Muscle layer of colon (tissue), 2 donors: ENCODE data around the gene ATF6.

Source experiments
- H3K27ac ChIP-seq: one replicate; pipeline ENCODE4 v1.7.0; 2013; ENCODE audit warnings: low read depth, mild to moderate bottlenecking, low read length, moderate library complexity
- H3K27me3 ChIP-seq, 2 donors: one replicate each; pipeline ENCODE4 v1.7.0; 2013; ENCODE audit warnings: low read length in 2 of 2, mild to moderate bottlenecking in 2 of 2; ENCODE audit not compliant: insufficient read depth in 2 of 2, control insufficient read depth in 1 of 2
- H3K36me3 ChIP-seq: one replicate; pipeline ENCODE4 v1.7.0; 2013; ENCODE audit warnings: mild to moderate bottlenecking, low read length; ENCODE audit not compliant: insufficient read depth
- H3K4me1 ChIP-seq: one replicate; pipeline ENCODE4 v1.7.0; 2013; ENCODE audit warnings: mild to moderate bottlenecking, low read length; ENCODE audit not compliant: insufficient read depth
- H3K4me3 ChIP-seq, 2 donors: one replicate each; pipeline ENCODE4 v1.7.0; 2013; ENCODE audit warnings: low read length in 2 of 2, low read depth in 1 of 2, mild to moderate bottlenecking in 1 of 2, moderate library complexity in 1 of 2
- H3K9ac ChIP-seq: one replicate; pipeline ENCODE4 v1.7.0; 2013; ENCODE audit warnings: low read length
- H3K9me3 ChIP-seq: one replicate; pipeline ENCODE4 v1.7.0; 2013; ENCODE audit warnings: mild to moderate bottlenecking, low read length
- donor health status: abdominal sarcoma.
- donor health status: Adenocarcinoma of cecum.

Gene ATF6

GRCh38 chr1:161956930-161957329 is 190.8 kb downstream of the ATF6 start:
- H3K27ac ChIP-seq, result no peak overlapping the region
- H3K9ac ChIP-seq, result no peak overlapping the region
- H3K4me3 ChIP-seq, result no peak overlapping the region
- H3K36me3 ChIP-seq, result peaks cover 9% of the 10 kb centered on the region
- no peaks in the 10 kb centered on the region for H3K27me3 ChIP-seq
- H3K9me3 ChIP-seq, result no peaks in the 10 kb centered on the region
- peaks cover 20% of the 10 kb centered on the region for H3K4me1 ChIP-seq

GRCh38 chr1:161958425-161958824 is 192.3 kb downstream of the ATF6 start:
- Histone ChIP-seq H3K27ac (no peak overlapping the region), H3K27me3 (no peaks in the 10 kb centered on the region), H3K4me1 (peaks cover 21% of the 10 kb centered on the region), H3K4me3 (no peak overlapping the region), H3K36me3 (peaks cover 9% of the 10 kb centered on the region), H3K9ac (no peak overlapping the region), H3K9me3 (no peaks in the 10 kb centered on the region)

- Histone ChIP-seq H3K27ac (no peak overlapping the region), H3K4me1 (peaks cover 5% of the 10 kb centered on the region), H3K27me3 (no peaks in the 10 kb centered on the region), H3K9ac (peak overlapping the region; percentile 7), H3K36me3 (peaks cover 9% of the 10 kb centered on the region), H3K9me3 (no peaks in the 10 kb centered on the region), H3K4me3 (peak overlapping the region in 1 of 2 donors; percentile 39)
Observed at GRCh38 chr1:161962091-161962887, 196.2 kb downstream of the ATF6 start.

- no peak overlapping the region for H3K9ac ChIP-seq
- peaks cover 5% of the 10 kb centered on the region for H3K4me1 ChIP-seq
- no peaks in the 10 kb centered on the region for H3K36me3 ChIP-seq
- no peaks in the 10 kb centered on the region for H3K9me3 ChIP-seq
- H3K27ac ChIP-seq, result no peak overlapping the region
- no peaks in the 10 kb centered on the region for H3K27me3 ChIP-seq
- H3K4me3 ChIP-seq, result no peak overlapping the region
Observed at GRCh38 chr1:161966067-161966466, 199.9 kb downstream of the ATF6 start.

- H3K9me3 ChIP-seq, result no peaks in the 10 kb centered on the region
- no peaks in the 10 kb centered on the region for H3K36me3 ChIP-seq
- H3K9ac ChIP-seq, result no peak overlapping the region
- no peak overlapping the region for H3K4me3 ChIP-seq
- H3K27me3 ChIP-seq, result no peaks in the 10 kb centered on the region
- no peak overlapping the region for H3K27ac ChIP-seq
- peaks cover 18% of the 10 kb centered on the region for H3K4me1 ChIP-seq
Observed at GRCh38 chr1:161970036-161970435, 203.9 kb downstream of the ATF6 start.

GRCh38 chr1:161970633-161971032 is 204.5 kb downstream of the ATF6 start:
- no peaks in the 10 kb centered on the region for H3K27me3 ChIP-seq
- H3K4me3 ChIP-seq, result no peak overlapping the region
- no peaks in the 10 kb centered on the region for H3K9me3 ChIP-seq
- no peaks in the 10 kb centered on the region for H3K36me3 ChIP-seq
- no peak overlapping the region for H3K9ac ChIP-seq
- peaks cover 18% of the 10 kb centered on the region for H3K4me1 ChIP-seq
- H3K27ac ChIP-seq, result no peak overlapping the region

- Histone ChIP-seq H3K27ac (no peak overlapping the region), H3K4me1 (peaks cover 18% of the 10 kb centered on the region), H3K9ac (no peak overlapping the region), H3K9me3 (no peaks in the 10 kb centered on the region), H3K4me3 (no peak overlapping the region), H3K36me3 (no peaks in the 10 kb centered on the region), H3K27me3 (no peaks in the 10 kb centered on the region)
Observed at GRCh38 chr1:161972828-161973227, 206.7 kb downstream of the ATF6 start.

GRCh38 chr1:161973924-161974845 is 208.1 kb downstream of the ATF6 start:
- Histone ChIP-seq H3K27me3 (no peaks in the 10 kb centered on the region), H3K4me1 (peaks cover 18% of the 10 kb centered on the region), H3K9me3 (no peaks in the 10 kb centered on the region), H3K4me3 (no peak overlapping the region), H3K27ac (peak overlapping the region; percentile 74), H3K9ac (no peak overlapping the region), H3K36me3 (no peaks in the 10 kb centered on the region)

- Histone ChIP-seq H3K9me3 (no peaks in the 10 kb centered on the region), H3K4me1 (peaks cover 12% of the 10 kb centered on the region), H3K27me3 (no peaks in the 10 kb centered on the region), H3K36me3 (no peaks in the 10 kb centered on the region), H3K4me3 (no peak overlapping the region), H3K27ac (no peak overlapping the region), H3K9ac (no peak overlapping the region)
Observed at GRCh38 chr1:161978011-161978790, 212.1 kb downstream of the ATF6 start.

- H3K27ac ChIP-seq, result no peak overlapping the region
- no peaks in the 10 kb centered on the region for H3K9me3 ChIP-seq
- peaks cover 12% of the 10 kb centered on the region for H3K4me1 ChIP-seq
- no peaks in the 10 kb centered on the region for H3K27me3 ChIP-seq
- H3K36me3 ChIP-seq, result no peaks in the 10 kb centered on the region
- no peak overlapping the region for H3K4me3 ChIP-seq
- no peak overlapping the region for H3K9ac ChIP-seq
Observed at GRCh38 chr1:161981126-161981525, 215.0 kb downstream of the ATF6 start.
